Jurkat, Clone E6-1 (cell line): ENCODE results near the gene DPP10.
"Not testable (repeated sequence)": the region's sequence is repeated elsewhere in the genome, so short reads cannot be mapped to it uniquely, and the experiment has no call there.

Source experiments
- DNase-seq: peaks from one replicate; pipeline ENCODE4 v3.0.0-alpha.2; 2011; ENCODE audit warnings: low read depth, low spot score
- H3K4me3 ChIP-seq: 2 replicates; pipeline ENCODE4 v1.5.1; 2011; ENCODE audit warnings: mild to moderate bottlenecking, low read length, control low read depth, moderate library complexity

Gene DPP10

DNA sequence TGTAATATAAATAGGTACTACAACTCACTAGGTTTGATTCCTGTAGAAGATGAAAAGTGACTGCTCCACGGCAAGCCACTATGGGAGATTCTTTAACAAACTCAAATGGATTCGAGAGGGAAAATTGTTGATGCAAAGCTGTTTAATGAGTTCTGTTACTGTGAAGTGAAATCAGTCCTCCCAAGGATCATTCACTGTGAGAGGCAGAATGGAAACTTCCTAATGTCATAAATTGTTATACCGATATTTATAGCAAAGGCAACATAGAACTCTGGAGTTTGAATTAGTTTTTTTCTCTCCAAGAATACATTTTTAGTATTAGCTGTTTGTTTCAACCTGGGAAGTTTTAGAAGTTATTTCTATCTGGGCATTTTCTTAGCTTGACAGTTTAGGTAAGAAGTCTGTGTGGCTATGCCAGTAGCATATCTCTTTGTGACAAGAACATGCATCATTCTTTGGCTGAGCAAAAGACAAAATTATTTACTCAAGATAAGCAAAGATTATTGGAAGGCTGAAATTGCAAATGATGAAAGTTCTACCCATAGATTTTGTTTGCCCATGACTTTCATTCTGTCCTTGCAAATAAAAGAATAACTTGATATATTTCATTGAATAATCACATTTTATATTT, 979.7 kb downstream of the DPP10 start:
- no peak for DNase-seq
- no peak overlapping the region for H3K4me3 ChIP-seq

DNA sequence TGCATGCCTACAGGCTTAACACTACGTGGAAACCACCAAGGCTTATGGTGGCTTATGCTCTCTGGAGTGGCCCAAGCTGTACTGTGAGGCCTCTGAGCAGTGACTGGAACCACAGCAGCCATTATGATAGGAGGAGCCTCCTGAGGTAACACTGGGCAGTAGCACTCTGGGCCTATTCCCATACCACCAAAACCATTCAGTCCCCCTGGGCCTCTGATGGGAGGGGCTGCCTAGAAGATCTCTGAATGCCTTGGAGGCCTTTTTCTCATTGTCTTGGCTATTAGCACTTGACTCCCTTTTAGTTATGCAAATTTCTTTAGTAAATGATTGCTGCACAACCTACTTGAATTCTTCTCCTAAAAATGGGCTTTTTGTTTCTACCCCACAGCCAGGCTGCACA, 985.0 kb downstream of the DPP10 start:
- H3K4me3 ChIP-seq: no peak overlapping the region
- DNase-seq: no peak

DNA sequence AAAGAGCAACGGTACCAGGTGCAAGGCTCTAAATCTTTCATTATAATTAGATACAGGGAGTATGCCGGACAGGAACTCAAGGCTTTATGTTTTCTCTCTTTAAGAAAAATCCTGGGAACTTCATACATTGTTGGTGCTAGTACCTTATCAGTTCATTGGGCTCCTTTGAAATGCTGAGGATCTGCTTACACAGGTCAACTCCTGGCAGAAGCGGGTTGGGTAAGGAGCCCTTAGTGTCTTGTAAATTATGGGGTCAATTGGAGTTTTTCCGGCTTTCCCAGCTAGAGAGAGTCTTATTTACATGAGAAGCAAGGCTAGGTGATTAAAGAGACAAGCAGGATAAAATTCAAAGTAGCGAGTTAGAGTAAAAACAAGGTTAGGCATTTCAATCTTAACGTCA, 998.3 kb downstream of the DPP10 start:
- not testable (repeated sequence) for DNase-seq, H3K4me3 ChIP-seq

DNA sequence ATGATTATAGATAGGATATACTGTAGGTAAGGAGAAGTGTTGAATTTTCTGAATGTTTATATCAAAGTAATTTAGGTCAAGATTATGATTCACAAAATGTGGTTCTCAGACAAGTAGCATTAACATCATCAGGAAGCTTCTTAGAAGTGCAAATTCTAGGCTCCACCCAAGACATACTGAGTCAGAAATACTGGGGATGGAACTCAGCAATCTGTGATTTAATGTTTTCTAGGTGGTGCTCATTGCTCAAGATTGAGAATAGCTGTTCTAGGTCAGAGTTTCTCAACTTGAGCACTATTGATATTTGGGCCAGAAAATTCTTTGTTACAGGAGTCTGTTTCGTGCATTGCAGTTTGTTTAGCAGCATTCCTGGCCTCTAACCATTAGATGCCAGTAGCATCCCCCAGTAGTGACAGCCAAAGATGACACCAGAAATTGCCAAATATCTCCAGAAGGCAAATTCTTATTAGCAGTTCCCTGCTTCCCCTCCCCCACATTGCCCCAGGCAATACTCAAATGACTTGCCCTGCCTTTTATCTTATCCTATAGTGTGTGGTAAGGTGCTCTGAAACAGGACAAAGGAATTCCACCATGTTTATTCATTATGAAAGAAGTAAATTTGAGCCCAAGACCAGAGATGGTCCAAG, 1001.2 kb downstream of the DPP10 start:
- DNase-seq: no peak

DNA sequence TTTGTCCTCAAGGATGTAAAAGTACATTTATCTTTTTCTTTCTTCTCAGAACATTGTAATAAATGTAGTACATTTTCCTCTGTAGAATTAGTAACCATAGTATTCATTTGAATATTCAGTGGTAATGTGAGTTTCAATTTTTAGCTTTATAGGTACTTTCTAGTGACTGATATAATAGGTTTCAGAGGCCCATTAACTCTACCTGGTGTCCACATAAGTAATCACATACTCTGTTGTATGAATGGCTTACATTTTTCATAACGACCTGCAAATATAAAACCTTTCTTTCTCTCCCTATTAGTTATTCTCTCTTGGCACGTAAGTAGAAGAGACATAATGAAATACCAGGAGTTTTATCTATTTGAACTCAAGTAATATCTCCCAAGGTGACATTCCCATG, 1017.6 kb downstream of the DPP10 start:
- no peak overlapping the region for H3K4me3 ChIP-seq
- no peak for DNase-seq

More for the DNA sequence above, 1001.2 kb downstream of the DPP10 start:
- H3K4me3 ChIP-seq: no peak overlapping the region

DNA sequence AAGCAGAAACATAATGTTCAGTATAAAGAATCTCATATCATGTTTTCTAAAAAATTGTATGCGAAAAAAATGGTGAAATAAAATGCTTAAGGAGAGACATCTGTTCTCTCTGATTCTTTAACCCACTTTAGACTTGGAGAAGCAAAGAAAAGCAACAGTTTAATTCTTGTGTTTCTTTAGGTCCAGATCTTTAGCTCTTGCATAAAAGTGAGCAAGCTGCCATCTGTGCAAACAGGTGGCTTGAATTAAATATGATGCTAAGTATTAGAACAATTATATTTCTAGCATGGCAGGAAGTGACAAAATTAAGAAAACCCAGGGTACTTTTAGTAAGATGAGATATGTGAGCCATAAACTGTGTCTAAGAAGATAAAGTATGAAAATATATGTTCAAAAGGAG, 1038.3 kb downstream of the DPP10 start:
- H3K4me3 ChIP-seq: no peak overlapping the region
- no peak for DNase-seq

DNA sequence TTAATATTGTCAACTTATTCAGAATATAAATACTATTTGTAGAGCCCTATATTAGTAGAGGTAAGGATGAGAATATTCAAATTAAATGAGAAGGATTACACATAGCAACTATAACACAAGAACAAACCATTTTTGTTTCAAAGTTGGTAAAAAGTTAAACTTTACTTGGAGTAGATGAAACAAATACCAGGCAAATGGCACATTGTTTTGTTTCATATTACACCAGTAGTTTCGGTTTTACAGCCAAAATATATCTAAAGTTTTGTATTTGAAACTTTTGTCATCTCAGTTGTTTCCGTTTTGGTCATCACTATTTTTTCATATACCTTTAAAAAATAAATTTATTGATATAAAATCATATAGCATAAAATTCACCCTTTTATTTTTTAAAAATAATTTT, 1039.4 kb downstream of the DPP10 start:
- DNase-seq: no peak
- no peak overlapping the region for H3K4me3 ChIP-seq

DNA sequence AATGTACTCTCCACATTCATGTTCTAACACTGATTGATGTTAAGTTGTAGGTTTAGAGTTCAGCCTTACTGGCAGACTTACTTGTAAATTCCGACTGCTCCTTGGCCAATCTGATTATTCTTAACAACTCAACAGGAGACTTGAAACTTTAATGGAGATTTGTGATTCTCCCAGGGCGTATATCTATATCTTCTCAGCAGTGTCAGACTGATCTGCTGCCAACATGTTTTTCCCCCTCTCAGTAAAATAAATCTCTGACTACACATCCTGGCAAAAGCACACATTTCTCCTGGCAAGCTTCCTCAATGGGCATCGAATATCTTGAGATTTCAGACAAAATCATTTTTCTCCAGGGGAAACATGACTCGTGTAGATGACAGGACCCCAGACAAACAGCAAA, 1041.2 kb downstream of the DPP10 start:
- DNase-seq: no peak
- H3K4me3 ChIP-seq: no peak overlapping the region

DNA sequence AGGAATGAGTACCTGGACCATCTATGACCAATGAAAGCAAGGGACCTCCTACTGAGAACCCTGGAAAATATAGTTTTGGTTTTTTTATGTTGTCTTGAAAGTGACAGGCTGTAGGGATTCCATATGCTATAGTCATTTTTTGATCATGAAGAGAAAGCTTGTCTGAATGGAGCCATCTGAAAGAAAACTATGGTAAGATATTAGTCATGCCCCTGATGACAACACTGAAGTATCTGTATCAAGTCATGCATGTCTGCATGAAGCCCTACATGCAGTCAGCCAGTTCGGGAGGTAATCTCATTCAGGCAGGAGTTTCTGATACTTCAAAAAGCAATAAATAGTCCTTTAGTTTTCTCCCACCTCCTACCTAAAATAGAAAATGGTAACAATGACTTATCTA, 1042.0 kb downstream of the DPP10 start:
- H3K4me3 ChIP-seq: no peak overlapping the region
- no peak for DNase-seq

DNA sequence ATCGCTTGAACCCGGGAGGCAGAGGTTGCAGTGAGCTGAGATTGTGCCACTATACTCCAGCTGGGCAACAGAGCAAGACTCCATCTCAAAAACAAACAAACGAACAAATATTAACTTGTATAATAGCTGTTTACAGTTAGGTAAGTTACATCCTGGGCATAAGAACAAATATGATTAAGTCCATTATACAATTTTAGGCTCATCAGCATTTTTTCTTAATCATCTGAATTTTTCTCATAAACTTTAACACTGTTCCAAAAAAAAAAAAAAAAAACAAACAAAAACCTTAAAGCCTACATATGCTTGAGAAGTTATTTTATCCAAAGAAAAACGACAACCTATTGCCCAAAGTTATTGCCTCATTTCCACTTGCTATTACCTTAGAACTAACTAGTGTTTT, 1042.5 kb downstream of the DPP10 start:
- no peak overlapping the region for H3K4me3 ChIP-seq
- no peak for DNase-seq

DNA sequence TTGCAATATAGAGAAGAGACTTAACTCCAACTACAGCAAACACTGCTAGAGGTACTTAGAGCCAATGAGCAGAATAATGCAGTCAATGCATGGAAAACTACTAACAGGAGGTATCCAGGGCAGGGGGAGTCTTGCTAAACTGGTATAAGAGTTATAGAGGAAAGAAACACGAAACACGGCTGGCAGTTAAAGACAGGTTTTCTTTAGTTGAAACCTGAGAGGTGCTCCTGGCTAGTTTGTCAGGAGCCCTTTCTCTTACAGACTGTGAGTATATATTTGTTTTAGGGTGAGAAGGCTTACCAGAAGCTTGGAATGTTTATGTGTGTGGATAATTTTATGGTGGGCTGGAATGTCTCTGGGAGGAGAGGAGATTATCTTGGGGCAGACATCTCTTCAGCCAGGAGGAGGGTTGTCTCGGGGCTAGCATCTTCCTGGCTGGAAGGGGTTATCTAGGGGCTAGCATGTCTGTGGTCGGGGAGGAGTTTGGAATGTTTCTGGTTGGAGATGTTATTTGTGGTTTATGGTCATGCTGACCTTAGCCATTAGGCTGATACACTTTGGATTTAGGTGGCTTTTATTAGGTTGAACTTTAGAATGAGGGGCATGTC, 1048.8 kb downstream of the DPP10 start:
- H3K4me3 ChIP-seq: no peak overlapping the region
- no peak for DNase-seq

DNA sequence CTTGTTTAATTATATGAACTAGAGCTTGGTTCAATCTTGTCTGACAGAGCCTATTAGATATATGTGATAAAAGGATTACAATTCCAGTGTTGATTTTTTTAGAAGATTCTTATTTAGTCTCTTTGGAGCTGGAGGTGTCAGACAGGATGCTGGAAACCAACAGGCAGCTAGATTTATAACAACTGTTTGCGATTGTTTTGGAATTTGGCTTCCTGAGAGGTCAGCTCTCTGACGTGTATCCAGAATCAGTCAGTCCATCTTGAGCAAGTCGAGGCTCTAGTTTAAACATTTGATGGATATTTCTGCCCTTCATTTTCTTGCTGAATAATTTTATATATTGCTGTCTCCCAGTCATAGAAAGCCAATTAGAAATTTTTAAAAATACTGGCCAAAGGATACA, 1062.9 kb downstream of the DPP10 start:
- H3K4me3 ChIP-seq: no peak overlapping the region
- no peak for DNase-seq

DNA sequence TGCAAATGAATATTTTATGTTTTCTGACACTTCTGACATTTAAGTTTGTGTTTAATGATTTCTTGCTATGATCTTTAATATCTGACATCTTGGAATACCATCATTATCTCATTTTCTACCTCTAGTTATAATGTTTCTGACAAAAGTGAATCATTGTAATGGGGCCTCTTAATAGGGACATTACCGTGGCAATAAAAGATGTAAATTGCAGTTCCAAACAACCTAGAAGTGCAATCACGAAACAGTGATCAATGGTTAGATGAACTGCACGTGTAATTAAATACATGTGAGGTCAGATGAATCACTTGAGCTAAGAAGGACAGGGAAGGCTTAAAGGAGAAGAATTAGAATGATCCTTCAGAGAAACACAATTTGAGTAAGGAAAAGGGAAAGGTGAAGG, 1078.3 kb downstream of the DPP10 start:
- H3K4me3 ChIP-seq: no peak overlapping the region
- no peak for DNase-seq

DNA sequence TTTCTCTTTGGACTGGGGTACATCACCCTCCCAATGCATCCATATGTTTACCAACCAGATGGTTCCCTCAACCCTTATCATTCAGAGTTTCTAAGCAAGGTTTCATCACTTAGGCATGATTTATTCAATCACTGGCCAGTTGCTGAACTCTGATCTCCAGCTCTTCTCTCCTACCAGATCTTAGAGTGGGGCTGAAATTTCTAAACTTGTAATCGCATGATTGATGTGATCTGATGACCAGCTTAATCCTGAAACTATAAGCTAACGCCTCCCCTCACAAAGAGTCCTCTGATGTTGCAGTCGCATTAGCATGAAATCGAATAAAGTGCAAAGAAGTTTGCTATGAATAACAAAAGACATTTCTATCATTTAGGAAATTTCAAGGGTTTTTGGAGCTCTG, 1082.0 kb downstream of the DPP10 start:
- H3K4me3 ChIP-seq: no peak overlapping the region
- no peak for DNase-seq

DNA sequence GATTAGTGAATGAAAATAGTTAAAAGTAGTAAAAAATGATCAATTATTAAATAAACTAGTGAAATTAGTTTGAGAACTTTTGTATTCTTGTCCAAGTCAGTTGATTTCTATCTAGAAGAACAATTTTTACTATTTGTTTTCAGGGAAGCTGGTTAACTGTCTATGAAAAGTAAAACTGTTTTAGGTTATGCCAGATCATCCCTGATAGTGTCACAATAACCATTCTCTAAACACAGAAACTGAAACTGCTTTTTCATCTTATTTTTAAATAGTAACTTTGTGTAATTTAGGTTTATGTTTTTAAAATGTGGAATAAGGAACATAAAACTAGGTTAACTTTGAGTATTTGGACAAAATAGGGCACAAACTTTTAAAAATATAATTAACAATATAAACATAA, 1087.2 kb downstream of the DPP10 start:
- H3K4me3 ChIP-seq: no peak overlapping the region
- DNase-seq: no peak

DNA sequence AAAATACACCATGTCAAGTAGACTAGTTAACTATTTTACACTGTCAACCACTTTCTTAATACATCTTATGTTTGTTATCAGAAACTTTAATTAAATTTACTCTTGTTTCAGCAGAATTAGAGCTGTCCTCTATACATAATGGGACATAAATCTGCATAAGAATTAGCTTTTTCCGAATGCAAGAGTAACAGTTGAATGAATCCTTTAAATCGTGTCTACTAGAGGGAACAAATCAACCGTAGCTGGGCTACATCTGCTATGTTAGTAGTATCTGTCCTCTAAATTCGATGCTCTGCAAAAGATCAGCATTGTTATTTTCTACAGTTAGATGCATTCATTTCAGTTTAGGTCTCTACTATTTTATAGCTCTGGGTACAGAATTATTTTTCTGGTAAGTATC, 1090.6 kb downstream of the DPP10 start:
- no peak for DNase-seq
- H3K4me3 ChIP-seq: no peak overlapping the region

DNA sequence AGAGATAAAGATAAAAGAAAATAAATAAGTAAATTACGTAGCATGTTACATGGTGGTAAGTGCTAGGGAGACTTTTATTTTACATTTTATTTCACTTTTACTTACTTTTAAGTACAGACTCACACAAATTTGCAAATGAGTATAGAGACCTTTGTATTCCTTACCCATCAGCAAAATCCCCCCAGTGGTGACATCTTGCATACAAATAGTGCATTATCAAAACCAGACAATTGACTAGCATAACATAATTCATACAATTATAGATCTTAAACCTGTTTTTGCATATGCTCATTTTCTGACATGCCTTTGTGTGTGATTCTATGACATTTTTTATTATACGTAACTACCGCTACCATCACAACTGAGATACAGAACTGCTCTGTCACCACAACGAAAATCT, 1099.4 kb downstream of the DPP10 start:
- no peak overlapping the region for H3K4me3 ChIP-seq
- no peak for DNase-seq

DNA sequence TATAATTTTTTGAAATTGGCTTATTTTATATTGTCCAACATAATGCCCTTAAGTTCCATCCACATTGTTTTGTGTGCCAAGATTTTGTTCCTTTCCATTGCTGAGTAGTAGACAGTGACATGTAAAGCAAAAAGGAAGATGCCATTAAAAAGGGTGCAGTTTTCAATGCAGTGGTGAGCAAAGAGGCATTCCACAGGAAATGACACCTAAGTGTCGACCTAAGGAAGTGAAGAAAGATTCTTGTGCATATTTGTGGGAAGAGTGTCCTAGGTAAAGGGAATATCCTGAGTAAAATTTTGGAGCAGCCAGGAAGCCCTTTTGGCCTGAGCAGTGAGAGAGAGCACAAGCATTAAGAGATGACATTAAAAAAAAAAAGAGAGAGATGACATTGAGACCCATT, 1099.9 kb downstream of the DPP10 start:
- no peak overlapping the region for H3K4me3 ChIP-seq
- DNase-seq: no peak

DNA sequence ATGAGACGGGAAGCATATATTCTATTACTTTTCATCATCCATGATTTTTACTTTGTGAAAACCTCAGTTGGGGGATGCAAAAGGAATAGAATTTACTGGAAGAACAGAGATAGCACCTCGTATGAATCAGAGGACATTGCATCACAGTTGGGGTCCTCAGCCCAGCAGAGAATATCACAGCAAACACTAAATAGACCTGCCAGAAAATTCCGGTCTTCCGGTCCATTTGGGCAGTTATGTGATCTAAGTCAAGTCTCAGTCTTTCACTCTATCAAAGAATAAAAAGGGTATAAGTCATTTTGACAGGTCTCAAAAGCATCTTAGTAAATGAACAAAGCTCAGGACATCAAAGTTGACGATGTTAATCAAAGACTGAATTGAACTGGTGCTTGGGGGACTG, 1100.6 kb downstream of the DPP10 start:
- no peak overlapping the region for H3K4me3 ChIP-seq
- no peak for DNase-seq

DNA sequence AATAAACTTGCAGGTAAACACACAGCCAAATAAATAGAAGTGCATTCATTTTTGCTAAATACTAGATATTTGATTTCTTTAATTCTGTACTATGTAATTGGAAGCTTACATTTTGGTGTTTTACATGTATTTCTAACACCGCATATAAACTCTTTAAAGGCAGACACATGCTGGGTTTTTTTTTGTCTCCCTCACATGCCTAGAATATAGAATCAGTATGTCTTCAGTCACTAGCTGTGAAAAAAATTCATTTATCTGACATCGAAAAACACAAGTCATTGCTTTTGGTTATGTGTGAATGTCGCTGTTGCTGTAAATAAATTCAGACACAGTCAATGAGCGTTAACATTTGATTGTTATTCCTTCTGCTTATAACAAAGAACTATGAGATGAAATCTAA, 1101.0 kb downstream of the DPP10 start:
- DNase-seq: no peak
- H3K4me3 ChIP-seq: no peak overlapping the region

DNA sequence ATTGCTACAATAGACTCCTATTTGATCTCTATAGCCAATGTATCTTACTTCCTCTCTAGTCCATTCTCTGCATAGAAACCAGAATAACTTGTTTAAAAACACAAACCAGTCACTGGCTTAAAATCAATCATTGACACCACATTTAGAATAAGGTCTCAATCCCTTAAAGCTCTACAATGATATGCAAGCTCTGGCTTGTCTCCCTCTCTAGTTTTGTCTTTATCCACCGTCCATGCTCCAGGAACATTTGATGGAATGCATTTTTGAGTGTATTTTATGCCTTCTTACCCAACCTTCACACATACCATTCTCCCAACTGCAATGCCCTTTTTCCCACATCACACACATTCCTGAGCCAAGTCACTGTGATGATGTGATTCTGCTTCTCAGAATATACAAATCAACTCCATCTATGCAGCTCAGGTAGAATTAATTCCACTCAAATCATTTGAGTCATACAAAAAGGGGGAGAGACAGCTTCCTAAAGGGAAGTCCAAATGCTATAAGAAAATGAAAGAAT, 1107.2 kb downstream of the DPP10 start:
- no peak overlapping the region for H3K4me3 ChIP-seq
- DNase-seq: no peak
